Epithelial cell of prostate (primary cell): Measurements from ENCODE around the gene RAB24.
"Not testable (repeated sequence)": the region's sequence is repeated elsewhere in the genome, so short reads cannot be mapped to it uniquely, and the experiment has no call there.

Experiments used
- DNase-seq: peaks from one replicate; pipeline ENCODE4 v3.0.0-alpha.2; 2011; ENCODE audit warnings: low read depth, low spot score
- H3K27ac ChIP-seq: fragments of 450-650 bp; 2 replicates; pipeline ENCODE4 v1.5.1; 2017; ENCODE audit warnings: mild to moderate bottlenecking

RAB24 gene

GRCh38 chr5:177303121-177303924 is at the start of gene RAB24, which contains the start of gene PRELID1:
TSS of gene RAB24 (minus strand) at chr5:177303719. CDS start at chr5:177303288, 431 bp downstream.
TSS of gene PRELID1 (plus strand) at chr5:177303799. CDS start at chr5:177303986, 187 bp downstream.
- DNase-seq = no peak
- H3K27ac ChIP-seq = peak within 1 kb of the TSS; percentile 85

- no peak overlapping the region for H3K27ac ChIP-seq
- DNase-seq = no peak
These were observed 49.6 kb upstream of the RAB24 start for GRCh38 chr5:177353093-177353492.

- peak; percentile 77 for DNase-seq
These were observed 48.1 kb upstream of the RAB24 start, which contains the start of gene LMAN2 for GRCh38 chr5:177351392-177352329. TSS of gene LMAN2 (minus strand) at chr5:177351668. CDS start at chr5:177351647, 21 bp downstream.

GRCh38 chr5:177350776-177351391 is 47.4 kb upstream of the RAB24 start:
- DNase-seq = no peak
- peak overlapping the region; percentile 93 for H3K27ac ChIP-seq

More at GRCh38 chr5:177351392-177352329, 48.1 kb upstream of the RAB24 start, which contains the start of gene LMAN2:
- peak within 1 kb of the TSS; percentile 93 for H3K27ac ChIP-seq

GRCh38 chr5:177349762-177350161 is 46.2 kb upstream of the RAB24 start:
- DNase-seq = no peak
- H3K27ac ChIP-seq = no peak overlapping the region

- no peak overlapping the region for H3K27ac ChIP-seq
- DNase-seq = no peak
These were observed 45.8 kb upstream of the RAB24 start for GRCh38 chr5:177349362-177349647.

- no peak for DNase-seq
- no peak overlapping the region for H3K27ac ChIP-seq
These were observed 44.2 kb upstream of the RAB24 start for GRCh38 chr5:177347699-177348098.

- H3K27ac ChIP-seq = no peak overlapping the region
- no peak for DNase-seq
These were observed 43.3 kb upstream of the RAB24 start for GRCh38 chr5:177346820-177347219.

GRCh38 chr5:177344891-177345290 is 41.4 kb upstream of the RAB24 start:
- H3K27ac ChIP-seq = no peak overlapping the region
- no peak for DNase-seq

- H3K27ac ChIP-seq = no peak overlapping the region
- no peak for DNase-seq
These were observed 40.3 kb upstream of the RAB24 start for GRCh38 chr5:177343777-177344176.

- not testable (repeated sequence) for H3K27ac ChIP-seq, DNase-seq
These were observed 39.5 kb upstream of the RAB24 start for GRCh38 chr5:177343000-177343399.

- no peak for DNase-seq
- no peak overlapping the region for H3K27ac ChIP-seq
These were observed 35.7 kb upstream of the RAB24 start for GRCh38 chr5:177339107-177339638.

GRCh38 chr5:177338251-177339106 is 35.0 kb upstream of the RAB24 start:
- no peak overlapping the region for H3K27ac ChIP-seq
- DNase-seq = no peak

- H3K27ac ChIP-seq = no peak overlapping the region
- DNase-seq = no peak
These were observed 33.3 kb upstream of the RAB24 start for GRCh38 chr5:177336603-177337494.

- DNase-seq = no peak
- no peak overlapping the region for H3K27ac ChIP-seq
These were observed 32.6 kb upstream of the RAB24 start for GRCh38 chr5:177336112-177336511.

GRCh38 chr5:177335701-177336065 is 32.2 kb upstream of the RAB24 start:
- DNase-seq = no peak
- H3K27ac ChIP-seq = no peak overlapping the region

GRCh38 chr5:177334781-177335700 is 31.5 kb upstream of the RAB24 start:
- DNase-seq = no peak
- H3K27ac ChIP-seq = no peak overlapping the region
